Stimulated activated CD4-positive, alpha-beta T cell treated with anti-CD3 and anti-CD28 coated beads, Interleukin-1b, Interleukin-23, amount 100 ng/mL, for 24 hours (primary cell): ENCODE measurements around the gene CNTN4.

Experiments
- DNase-seq, 4 experiments: peaks; one replicate each; pipeline ENCODE4 v3.0.0-alpha.2; 2020; ENCODE audit warnings: low read depth in 4 of 4, low spot score in 1 of 4

CNTN4 gene

DNA sequence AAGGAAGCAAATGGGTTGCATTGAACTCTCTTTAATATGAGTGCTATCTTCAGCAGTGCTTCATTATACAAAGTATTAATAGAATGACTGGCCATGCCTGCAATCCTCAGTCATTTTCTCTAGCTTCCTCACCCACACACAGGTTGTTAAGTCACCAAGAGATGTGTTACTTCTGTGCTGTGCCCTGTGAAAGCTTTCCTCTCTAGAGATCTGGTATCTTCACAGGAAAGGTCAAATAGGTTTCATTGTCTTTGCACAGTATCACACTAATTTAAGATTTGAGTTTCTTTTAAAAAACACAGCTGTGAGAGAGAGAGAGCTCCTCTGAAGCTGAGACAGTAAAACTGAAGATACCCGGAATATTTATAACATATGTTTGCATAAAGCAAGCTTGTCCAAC lies 278.6 kb downstream of the CNTN4 start:
- no peak for DNase-seq

DNA sequence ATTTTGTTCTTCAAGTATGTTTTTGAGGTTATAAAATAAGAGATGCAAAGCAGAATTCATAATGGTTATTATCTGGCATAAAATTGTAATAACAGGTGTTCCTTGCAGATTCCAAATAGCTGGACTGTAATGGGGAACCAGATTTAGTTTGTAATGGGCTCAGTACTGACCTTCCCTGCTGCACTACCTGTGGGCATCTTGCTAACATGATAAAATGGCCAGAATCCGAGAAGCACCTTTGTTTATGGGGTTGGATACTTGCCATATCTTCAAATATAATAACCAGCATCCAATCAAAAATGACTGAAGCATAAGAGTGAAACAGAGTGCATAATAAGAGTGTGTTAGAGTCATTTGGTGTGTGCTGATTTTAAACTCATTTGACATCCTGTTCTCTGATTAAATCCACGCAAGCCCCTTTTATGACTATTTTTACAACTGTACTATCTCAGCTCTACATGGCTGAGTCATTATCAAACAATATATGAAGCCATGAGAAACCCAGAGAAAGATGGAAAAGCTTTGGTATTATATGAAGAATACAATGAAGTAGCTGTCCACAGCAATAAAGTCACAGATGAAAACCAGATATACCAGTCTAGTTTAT lies 292.4 kb downstream of the CNTN4 start:
- DNase-seq, result no peak

DNA sequence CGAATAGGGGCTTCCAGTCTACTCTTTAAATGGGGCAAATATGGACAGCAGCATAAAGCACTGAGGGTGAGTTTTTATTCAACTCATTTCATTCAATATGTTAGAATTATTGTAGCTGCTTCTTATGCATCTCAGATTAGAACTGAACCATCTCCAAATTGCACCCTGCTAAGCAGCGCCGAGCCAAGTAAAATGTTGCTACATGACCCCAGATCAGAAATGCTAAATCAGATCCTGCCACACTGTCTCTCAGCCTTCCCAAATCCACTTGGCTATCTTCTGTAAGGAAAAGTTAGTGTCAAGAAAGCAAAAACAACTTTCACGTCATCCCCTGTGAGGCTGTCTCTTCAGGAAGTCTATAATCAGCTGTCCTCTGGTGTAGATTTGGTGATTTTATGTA lies 293.2 kb downstream of the CNTN4 start:
- DNase-seq, result no peak

GRCh38 chr3:2392981-2393380 lies 294.3 kb downstream of the CNTN4 start:
- DNase-seq, result no peak

DNA sequence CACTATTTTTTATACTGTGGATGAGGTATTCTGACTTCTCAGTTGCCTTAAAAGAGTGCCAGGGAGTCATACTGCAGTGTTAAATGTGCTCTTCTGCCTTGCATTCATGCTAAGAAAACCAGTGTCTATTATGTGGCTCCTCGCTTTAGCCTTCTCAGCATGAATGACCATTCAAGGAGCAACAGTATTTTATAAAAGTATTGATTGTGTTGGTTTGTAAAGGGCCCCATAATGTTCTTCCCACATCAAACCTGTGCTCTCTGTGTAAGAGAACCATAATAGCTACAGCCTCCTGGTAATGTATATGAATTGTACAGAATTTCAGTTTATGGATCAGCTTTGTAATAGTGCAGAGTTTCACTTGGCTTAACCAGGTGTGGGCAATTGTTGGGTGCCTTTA lies 316.4 kb downstream of the CNTN4 start:
- DNase-seq, result no peak

DNA sequence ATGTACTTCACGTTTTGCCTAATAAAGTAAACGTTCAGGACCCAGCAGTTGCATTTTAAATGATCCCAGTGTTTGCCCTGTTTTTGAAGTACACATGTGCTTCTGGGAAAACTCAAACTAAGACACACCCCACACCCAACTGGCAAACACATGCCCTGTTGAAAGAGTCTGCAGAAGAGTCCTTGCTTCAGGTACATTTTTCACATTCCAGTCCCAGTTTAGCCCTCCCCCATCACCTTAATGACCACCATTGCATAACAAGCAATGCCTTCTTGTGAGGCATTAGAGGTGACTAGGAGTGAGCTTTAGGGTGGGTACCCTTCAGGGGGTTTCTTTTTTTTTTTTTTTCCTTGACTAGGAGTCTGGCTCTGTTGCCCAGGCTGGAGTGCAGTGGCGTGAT lies 322.3 kb downstream of the CNTN4 start:
- no peak for DNase-seq

- DNase-seq, result no peak
These were observed 324.5 kb downstream of the CNTN4 start for GRCh38 chr3:2423143-2423542.

DNA sequence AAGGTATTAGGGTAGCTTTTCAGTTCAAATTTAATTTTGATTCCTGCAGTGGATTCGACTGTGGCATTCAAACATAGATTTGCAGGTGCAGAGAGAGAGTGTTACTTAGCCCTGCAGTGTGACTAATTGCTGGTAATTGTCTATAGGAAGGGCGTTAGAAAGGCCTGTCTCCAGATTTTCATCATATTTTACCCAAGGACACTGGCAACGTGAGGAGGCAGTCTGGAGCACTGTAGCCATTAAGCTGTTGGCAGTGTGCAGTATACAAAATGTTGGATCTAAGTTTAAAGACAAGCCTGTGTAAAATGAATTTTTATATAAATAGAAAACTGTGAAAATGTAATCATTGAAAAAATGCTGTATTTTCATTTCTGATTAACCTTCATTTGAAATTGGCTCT lies 342.9 kb downstream of the CNTN4 start:
- DNase-seq, result no peak

DNA sequence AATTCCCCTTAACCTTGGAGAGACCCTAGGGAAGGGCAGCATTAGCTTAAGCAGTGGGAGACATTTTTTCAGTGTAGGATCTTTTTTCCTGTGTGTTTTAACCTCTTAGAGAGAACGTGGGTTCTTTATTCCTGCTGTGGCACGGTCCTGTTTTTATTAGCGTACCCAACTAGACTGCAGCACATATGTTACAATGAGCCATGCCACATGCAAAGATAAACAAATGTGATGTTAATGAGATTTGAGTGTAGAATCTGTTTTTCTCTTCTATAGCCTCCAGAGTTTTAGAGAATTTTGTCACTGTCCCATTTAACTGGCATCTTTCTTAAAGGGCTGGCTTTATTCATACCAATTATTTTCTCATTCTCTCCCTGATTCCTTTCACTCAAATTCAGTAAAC lies 347.5 kb downstream of the CNTN4 start:
- no peak for DNase-seq

- DNase-seq, result no peak
These were observed 353.6 kb downstream of the CNTN4 start for GRCh38 chr3:2452249-2452648.

GRCh38 chr3:2454865-2455264 lies 356.2 kb downstream of the CNTN4 start:
- no peak for DNase-seq

GRCh38 chr3:2456788-2457187 lies 358.1 kb downstream of the CNTN4 start:
- DNase-seq, result no peak

GRCh38 chr3:2458816-2459215 lies 360.1 kb downstream of the CNTN4 start:
- DNase-seq, result no peak

DNA sequence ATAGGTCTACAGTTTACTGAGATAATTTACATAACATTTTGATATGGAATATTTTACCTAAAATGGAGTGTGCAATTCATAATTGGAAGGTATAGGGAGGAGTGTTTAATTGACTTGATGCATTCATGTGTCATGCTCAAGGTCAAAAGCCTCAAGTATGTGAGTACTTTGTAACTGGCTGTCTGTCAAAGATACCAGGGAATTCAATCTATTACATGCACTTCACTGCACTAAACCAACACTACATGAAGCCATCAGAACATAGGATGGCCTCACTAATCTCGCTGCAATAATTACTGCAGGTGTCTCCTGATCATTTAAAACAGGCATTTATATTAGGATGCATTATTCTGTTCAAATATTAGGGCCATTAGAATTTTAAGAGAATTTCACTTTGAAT lies 367.2 kb downstream of the CNTN4 start:
- DNase-seq, result no peak

- no peak for DNase-seq
These were observed 370.1 kb downstream of the CNTN4 start for GRCh38 chr3:2468816-2469215.

DNA sequence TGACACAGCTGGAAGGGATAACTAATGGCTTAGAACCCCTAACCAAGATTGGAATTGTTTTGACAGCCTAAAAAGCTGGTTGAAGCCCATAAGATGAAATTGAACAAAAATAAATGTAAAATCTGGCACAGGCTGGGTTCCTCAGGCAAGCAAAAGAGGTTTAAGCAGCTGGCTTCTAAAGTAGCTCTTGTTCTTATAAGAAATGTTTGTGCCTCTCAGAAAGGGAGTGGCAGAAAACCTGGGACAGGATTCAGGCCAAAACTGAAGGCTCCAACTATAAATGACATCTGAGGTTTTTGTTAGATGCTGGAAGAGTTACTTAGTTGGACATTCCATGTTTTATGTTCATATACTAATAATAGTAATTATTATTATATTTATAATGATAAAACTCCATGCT lies 378.3 kb downstream of the CNTN4 start:
- DNase-seq, result no peak

- DNase-seq, result no peak
These were observed 379.0 kb downstream of the CNTN4 start for GRCh38 chr3:2477620-2478019.

- no peak for DNase-seq
These were observed 385.7 kb downstream of the CNTN4 start for GRCh38 chr3:2484162-2485026.

DNA sequence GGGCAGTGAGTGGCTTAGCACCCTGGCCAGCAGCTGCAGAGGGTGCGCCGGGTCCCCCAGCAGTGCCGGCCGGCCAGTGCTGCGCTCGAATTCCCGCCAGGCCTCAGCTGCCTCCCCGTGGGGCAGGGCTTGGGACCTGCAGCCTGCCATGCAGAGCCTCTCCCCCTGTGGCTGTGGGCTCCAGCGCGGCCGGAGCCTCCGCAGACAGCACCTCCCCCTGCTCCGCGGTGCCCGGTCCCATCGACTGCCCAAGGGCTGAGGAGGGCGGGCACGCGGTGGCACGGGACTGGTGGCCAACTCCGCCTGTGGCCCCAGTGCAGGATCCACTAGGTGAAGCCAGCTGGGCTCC lies 386.3 kb downstream of the CNTN4 start:
- no peak for DNase-seq

- DNase-seq, result no peak
These were observed 397.1 kb downstream of the CNTN4 start for GRCh38 chr3:2495746-2496145.

GRCh38 chr3:2504912-2505311 lies 406.2 kb downstream of the CNTN4 start:
- DNase-seq, result no peak

GRCh38 chr3:2506776-2507175 lies 408.1 kb downstream of the CNTN4 start:
- DNase-seq, result no peak

GRCh38 chr3:2510591-2511145 lies 412.0 kb downstream of the CNTN4 start:
- DNase-seq, result no peak
